GM12891 (cell line): ENCODE measurements around the gene WDR89.

ENCODE experiments used
- PAX5 ChIP-seq: IDR thresholded peaks from 2 replicates; pipeline ENCODE4 v1.6.1; 2011; ENCODE audit warnings: low read length, moderate library complexity, mild to moderate bottlenecking; ENCODE audit not compliant: insufficient read depth, severe bottlenecking
- POLR2A ChIP-seq: IDR thresholded peaks from 2 replicates; pipeline ENCODE4 v1.6.1; 2011; ENCODE audit warnings: low read depth, low read length, control low read depth
- POLR2AphosphoS5 ChIP-seq: IDR thresholded peaks from 2 replicates; pipeline ENCODE4 v1.6.1; 2011; ENCODE audit warnings: low read depth, low read length, control low read depth
- SPI1 ChIP-seq: IDR thresholded peaks from 2 replicates; pipeline ENCODE4 v1.6.1; 2011; ENCODE audit warnings: low read depth, low read length, control low read depth
- TAF1 ChIP-seq: IDR thresholded peaks from 2 replicates; pipeline ENCODE4 v1.6.1; 2011; ENCODE audit warnings: low read depth, low read length, control low read depth

DNA sequence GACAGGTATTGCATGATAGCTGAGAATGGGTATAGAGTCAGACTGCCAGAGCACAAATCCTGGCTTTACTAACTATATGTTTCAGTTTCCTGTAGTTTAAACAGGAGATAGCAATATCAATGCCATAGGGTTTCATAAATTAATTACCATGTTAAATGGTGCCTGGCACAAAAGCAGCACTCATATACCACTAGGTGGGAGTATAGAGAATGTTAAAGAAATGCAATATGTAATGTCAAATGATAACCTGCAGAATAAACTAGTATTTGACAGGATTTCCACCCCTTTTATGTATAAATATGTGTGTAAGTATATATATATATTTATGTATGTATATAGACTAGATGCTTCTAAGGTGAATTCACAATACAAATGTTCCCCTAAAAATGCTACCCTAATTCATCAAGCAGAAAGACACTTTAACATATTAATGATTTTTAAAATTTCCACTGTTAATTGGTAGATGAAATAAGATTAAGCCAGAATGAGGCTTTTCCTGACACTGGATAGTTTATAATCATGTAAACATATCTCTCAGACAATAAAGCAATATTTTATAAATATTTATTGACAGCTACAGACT is 8.6 kb downstream of the WDR89 start:
- TF ChIP-seq POLR2AphosphoS5 (no peak), PAX5 (no peak), POLR2A (no peak), TAF1 (no peak), SPI1 (no peak)
